ENCODE data around the gene EPHX1.

The EPHX1 gene

GRCh38 chr1:225844236-225845061, 34.5 kb downstream of the EPHX1 start:
- no peak for DNase-seq

- no peak for DNase-seq
Measured at GRCh38 chr1:225845097-225845496, 35.2 kb downstream of the EPHX1 start.

- DNase-seq, result no peak
Measured at GRCh38 chr1:225845571-225846259, 35.8 kb downstream of the EPHX1 start.

GRCh38 chr1:225846331-225847310, 36.7 kb downstream of the EPHX1 start:
- no peak for DNase-seq

- DNase-seq, result no peak
Measured at GRCh38 chr1:225847610-225848009, 37.7 kb downstream of the EPHX1 start.

- peak; percentile 61 for DNase-seq
Measured at GRCh38 chr1:225848030-225848955, 38.4 kb downstream of the EPHX1 start.

- DNase-seq, result no peak
Measured at GRCh38 chr1:225849925-225850324, 40.0 kb downstream of the EPHX1 start.

- DNase-seq, result no peak
Measured at GRCh38 chr1:225850370-225850769, 40.4 kb downstream of the EPHX1 start.

GRCh38 chr1:225851805-225852204, 41.9 kb downstream of the EPHX1 start:
- no peak for DNase-seq

- DNase-seq, result no peak
Measured at GRCh38 chr1:225852413-225853124, 42.6 kb downstream of the EPHX1 start.

GRCh38 chr1:225853441-225853840, 43.5 kb downstream of the EPHX1 start:
- no peak for DNase-seq

GRCh38 chr1:225855503-225856300, 45.8 kb downstream of the EPHX1 start:
- no peak for DNase-seq

GRCh38 chr1:225857256-225857655, 47.3 kb downstream of the EPHX1 start:
- DNase-seq, result no peak

GRCh38 chr1:225859151-225859550, 49.2 kb downstream of the EPHX1 start:
- DNase-seq, result no peak

- DNase-seq, result no peak
Measured at GRCh38 chr1:225860107-225860506, 50.2 kb downstream of the EPHX1 start.

GRCh38 chr1:225860876-225861441, 51.0 kb downstream of the EPHX1 start:
- no peak for DNase-seq

- no peak for DNase-seq
Measured at GRCh38 chr1:225861834-225862580, 52.1 kb downstream of the EPHX1 start.

- DNase-seq, result no peak
Measured at GRCh38 chr1:225862581-225862950, 52.6 kb downstream of the EPHX1 start.

GRCh38 chr1:225863167-225863566, 53.2 kb downstream of the EPHX1 start:
- DNase-seq, result no peak
